Peyer's patch (tissue), 4 donors: ENCODE measurements around the gene DMD.

Experiments used
- POLR2A ChIP-seq, 2 donors: fragments of 450-650 bp; IDR thresholded peaks; one replicate each; pipeline ENCODE4 v1.5.1; 2017; ENCODE audit warnings: antibody characterized with exemption in 2 of 2, mild to moderate bottlenecking in 2 of 2, moderate library complexity in 2 of 2
- TF ChIP-seq, protein P1 (sequence below), 6 experiments: fragments of 450-650 bp in 4 of 6; fragments of 200-600 bp in 2 of 6; sonication (generic) in 1 of 6; IDR thresholded peaks; one replicate each; pipeline ENCODE4 v1.5.1; 2017 to 2019; ENCODE audit warnings: antibody characterized with exemption in 6 of 6, mild to moderate bottlenecking in 3 of 6, moderate library complexity in 1 of 6

DNA sequence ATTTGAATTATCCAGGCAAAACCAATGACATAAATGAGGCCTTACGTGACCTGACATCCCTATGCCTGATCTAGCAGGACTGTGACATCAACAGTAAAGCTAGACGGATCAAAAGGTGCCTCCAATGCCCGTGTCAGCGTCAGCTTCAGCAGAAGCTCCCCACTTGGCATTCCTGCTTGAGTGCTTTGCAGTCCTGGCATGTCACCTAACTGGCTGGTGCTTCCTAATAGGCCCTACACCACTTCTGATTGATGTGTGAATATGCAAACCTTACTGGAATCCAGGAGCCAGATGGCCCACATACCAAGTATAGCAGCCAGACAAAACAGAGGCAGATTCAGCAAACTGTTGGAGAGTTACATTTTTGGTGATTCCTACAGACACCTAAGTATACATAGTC is 224.2 kb downstream of the DMD start:
- TF ChIP-seq POLR2A (IDR thresholded peaks at IDR 0.05) = no peak
- TF ChIP-seq, protein P1, sequence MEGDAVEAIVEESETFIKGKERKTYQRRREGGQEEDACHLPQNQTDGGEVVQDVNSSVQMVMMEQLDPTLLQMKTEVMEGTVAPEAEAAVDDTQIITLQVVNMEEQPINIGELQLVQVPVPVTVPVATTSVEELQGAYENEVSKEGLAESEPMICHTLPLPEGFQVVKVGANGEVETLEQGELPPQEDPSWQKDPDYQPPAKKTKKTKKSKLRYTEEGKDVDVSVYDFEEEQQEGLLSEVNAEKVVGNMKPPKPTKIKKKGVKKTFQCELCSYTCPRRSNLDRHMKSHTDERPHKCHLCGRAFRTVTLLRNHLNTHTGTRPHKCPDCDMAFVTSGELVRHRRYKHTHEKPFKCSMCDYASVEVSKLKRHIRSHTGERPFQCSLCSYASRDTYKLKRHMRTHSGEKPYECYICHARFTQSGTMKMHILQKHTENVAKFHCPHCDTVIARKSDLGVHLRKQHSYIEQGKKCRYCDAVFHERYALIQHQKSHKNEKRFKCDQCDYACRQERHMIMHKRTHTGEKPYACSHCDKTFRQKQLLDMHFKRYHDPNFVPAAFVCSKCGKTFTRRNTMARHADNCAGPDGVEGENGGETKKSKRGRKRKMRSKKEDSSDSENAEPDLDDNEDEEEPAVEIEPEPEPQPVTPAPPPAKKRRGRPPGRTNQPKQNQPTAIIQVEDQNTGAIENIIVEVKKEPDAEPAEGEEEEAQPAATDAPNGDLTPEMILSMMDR (IDR thresholded peaks at IDR 0.05) = no peak
